ENCODE data around the gene PRKCQ.
"Not testable (repeated sequence)": the region's sequence is repeated elsewhere in the genome, so short reads cannot be mapped to it uniquely, and the experiment has no call there.

The PRKCQ gene

GRCh38 chr10:6482737-6483357 lies 97.2 kb downstream of the PRKCQ start:
- TF ChIP-seq CTCF (IDR thresholded peaks at IDR 0.05; ENCODE audit: extremely low read depth, missing control alignments), result no peak

GRCh38 chr10:6478722-6479121 lies 101.4 kb downstream of the PRKCQ start:
- no peak for TF ChIP-seq CTCF (IDR thresholded peaks at IDR 0.05; ENCODE audit: extremely low read depth, missing control alignments)
- DNase-seq (ENCODE audit: low spot score), result no peak

More at GRCh38 chr10:6482737-6483357, 97.2 kb downstream of the PRKCQ start:
- no peak for DNase-seq (ENCODE audit: low spot score)

- DNase-seq (ENCODE audit: low spot score), result no peak
- TF ChIP-seq CTCF (IDR thresholded peaks at IDR 0.05; ENCODE audit: extremely low read depth, missing control alignments), result no peak
These were observed 103.1 kb downstream of the PRKCQ start for GRCh38 chr10:6476989-6477388.

GRCh38 chr10:6474871-6475270 lies 105.2 kb downstream of the PRKCQ start:
- no peak for TF ChIP-seq CTCF (IDR thresholded peaks at IDR 0.05; ENCODE audit: extremely low read depth, missing control alignments)

GRCh38 chr10:6473901-6474370 lies 106.1 kb downstream of the PRKCQ start:
- no peak for TF ChIP-seq CTCF (IDR thresholded peaks at IDR 0.05; ENCODE audit: extremely low read depth, missing control alignments)
- peak; percentile 59 for DNase-seq (ENCODE audit: low spot score)

More at GRCh38 chr10:6474871-6475270, 105.2 kb downstream of the PRKCQ start:
- no peak for DNase-seq (ENCODE audit: low spot score)

- TF ChIP-seq CTCF (IDR thresholded peaks at IDR 0.05; ENCODE audit: extremely low read depth, missing control alignments), result peak; percentile 13
- DNase-seq (ENCODE audit: low spot score), result peak; percentile 49
These were observed 106.6 kb downstream of the PRKCQ start for GRCh38 chr10:6473430-6473829.

- DNase-seq (ENCODE audit: low spot score), result not testable (repeated sequence)
These were observed 107.4 kb downstream of the PRKCQ start for GRCh38 chr10:6472710-6473005.

- no peak for DNase-seq (ENCODE audit: low spot score)
- TF ChIP-seq CTCF (IDR thresholded peaks at IDR 0.05; ENCODE audit: extremely low read depth, missing control alignments), result no peak
These were observed 109.0 kb downstream of the PRKCQ start for GRCh38 chr10:6470894-6471618.
